ENCODE measurements around the gene SLC15A1. TPM values are rescaled to one million over a fixed set of nuclear protein-coding genes. Genes with fewer than 3 reads are reported as not detected.

Gene SLC15A1, protein sequence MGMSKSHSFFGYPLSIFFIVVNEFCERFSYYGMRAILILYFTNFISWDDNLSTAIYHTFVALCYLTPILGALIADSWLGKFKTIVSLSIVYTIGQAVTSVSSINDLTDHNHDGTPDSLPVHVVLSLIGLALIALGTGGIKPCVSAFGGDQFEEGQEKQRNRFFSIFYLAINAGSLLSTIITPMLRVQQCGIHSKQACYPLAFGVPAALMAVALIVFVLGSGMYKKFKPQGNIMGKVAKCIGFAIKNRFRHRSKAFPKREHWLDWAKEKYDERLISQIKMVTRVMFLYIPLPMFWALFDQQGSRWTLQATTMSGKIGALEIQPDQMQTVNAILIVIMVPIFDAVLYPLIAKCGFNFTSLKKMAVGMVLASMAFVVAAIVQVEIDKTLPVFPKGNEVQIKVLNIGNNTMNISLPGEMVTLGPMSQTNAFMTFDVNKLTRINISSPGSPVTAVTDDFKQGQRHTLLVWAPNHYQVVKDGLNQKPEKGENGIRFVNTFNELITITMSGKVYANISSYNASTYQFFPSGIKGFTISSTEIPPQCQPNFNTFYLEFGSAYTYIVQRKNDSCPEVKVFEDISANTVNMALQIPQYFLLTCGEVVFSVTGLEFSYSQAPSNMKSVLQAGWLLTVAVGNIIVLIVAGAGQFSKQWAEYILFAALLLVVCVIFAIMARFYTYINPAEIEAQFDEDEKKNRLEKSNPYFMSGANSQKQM
- total RNA-seq: not detected in 2 replicates

DNA sequence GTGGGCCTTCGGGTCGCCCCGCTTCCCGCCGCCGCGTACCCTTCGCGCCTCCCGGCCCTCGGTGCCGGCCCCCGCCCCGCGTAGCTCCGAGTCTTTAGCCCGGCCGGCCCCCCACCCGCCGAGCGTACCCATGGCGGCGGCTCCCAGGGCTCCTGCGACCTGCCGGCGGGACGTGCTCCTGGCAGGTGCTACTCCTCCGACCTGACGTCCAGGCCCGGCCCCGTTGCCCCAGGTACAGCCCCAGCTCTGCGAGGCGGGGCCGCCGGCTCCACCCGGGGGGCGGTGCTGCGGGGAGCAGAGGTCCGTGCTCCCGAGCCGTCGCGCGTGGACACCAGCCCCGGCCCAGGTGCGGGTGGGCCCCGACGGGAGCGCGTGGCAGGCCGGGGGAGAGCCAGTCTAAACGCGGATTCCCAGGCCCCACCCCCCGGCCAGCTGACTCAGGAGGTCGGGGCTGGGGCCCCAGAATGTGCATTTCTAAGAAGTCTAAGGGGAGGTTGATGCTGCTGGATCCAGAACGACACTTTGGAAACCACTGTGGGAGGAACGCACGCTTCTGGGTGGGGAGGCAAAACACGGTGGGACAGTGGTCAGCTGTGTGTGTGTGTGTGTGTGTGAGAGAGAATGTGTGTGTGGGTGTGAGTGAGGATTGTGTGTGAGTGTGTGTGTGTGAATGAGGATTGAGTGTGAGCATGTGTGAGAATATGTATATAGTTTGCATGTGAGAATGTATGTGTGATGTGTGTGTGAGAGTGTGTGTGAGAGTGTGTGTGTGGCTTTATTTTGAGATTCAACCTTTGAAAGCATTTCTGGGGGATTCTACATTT is at the start of gene SLC15A1:
SLC15A1 (minus strand) TSS at position 206 of the 824 bp plus-strand sequence; CDS start at position 132, 74 bp downstream.

Other genes with a start within 250 kb of the SLC15A1 start
- 58.9 and 67.9 TPM in 2 replicates for gene STK24, start 175.6 kb downstream of the SLC15A1 start, total RNA-seq
- 13.8 and 16.5 TPM in 2 replicates for gene DOCK9, start 225.4 kb upstream of the SLC15A1 start, total RNA-seq